ENCODE measurements around the gene MROH2A.

Gene MROH2A

DNA sequence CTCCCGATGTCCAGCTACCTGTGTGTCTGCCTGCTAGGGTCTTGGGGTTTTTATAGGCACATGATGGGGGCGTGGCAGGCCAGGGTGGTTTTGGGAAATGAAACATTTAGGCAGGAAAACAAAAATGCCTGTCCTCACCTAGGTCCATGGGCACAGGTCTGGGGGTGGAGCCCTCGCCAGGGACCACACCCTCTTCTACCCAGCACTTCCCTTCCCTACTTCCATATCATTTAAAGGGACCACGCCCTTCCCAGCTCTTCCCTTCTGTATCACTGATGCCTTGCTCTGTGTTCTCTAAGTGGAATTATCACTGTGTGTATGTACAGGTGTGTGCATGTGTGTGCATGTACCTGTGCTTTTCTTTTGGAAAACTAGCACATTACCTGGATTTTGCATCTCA, 11.7 kb upstream of the MROH2A start:
- DNase-seq: no peak

DNA sequence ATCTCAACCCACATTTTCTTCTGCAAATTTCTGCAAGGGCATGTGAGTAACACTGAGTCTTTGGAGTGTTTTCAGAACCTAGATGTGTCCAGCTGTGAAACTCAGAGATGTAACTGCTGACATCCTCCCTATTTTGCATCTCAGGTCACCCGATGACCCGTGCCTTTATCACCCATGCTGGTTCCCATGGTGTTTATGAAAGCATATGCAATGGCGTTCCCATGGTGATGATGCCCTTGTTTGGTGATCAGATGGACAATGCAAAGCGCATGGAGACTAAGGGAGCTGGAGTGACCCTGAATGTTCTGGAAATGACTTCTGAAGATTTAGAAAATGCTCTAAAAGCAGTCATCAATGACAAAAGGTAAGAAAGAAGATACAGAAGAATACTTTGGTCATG, 10.1 kb upstream of the MROH2A start:
- no peak for DNase-seq

DNA sequence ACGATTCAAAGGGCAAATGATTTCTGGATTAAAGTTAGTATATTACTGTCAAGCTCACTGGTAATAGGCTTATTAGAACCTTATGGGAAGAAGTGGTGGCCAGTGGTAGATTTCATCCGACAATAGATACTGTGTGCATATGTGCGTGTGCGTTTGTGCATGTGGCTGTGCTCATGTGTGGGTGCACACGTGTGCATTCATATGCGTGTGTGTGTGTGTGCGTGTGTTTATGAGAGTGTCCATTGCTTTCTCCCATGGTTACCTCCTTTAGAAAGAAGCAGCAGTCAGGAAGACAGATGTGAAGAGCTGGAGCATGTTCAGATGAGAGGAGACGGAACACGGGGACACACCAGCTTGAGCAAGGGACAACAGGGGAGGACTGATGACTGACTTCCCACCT, 8.9 kb upstream of the MROH2A start:
- DNase-seq: no peak

DNA sequence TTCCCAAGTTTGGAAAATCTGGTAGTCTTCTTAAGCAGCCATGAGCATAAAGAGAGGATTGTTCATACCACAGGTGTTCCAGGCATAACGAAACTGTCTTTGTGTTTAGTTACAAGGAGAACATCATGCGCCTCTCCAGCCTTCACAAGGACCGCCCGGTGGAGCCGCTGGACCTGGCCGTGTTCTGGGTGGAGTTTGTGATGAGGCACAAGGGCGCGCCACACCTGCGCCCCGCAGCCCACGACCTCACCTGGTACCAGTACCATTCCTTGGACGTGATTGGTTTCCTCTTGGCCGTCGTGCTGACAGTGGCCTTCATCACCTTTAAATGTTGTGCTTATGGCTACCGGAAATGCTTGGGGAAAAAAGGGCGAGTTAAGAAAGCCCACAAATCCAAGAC, 6.0 kb upstream of the MROH2A start:
- no peak for DNase-seq

DNA sequence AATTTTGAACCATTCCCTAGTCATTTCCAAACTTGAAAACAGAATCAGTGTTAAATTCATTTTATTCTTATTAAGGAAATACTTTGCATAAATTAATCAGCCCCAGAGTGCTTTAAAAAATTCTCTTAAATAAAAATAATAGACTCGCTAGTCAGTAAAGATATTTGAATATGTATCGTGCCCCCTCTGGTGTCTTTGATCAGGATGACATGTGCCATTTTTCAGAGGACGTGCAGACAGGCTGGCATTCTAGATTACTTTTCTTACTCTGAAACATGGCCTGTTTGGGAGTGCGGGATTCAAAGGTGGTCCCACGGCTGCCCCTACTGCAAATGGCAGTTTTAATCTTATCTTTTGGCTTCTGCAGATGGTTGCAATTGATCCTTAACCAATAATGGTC, 5.5 kb upstream of the MROH2A start:
- DNase-seq: no peak

DNA sequence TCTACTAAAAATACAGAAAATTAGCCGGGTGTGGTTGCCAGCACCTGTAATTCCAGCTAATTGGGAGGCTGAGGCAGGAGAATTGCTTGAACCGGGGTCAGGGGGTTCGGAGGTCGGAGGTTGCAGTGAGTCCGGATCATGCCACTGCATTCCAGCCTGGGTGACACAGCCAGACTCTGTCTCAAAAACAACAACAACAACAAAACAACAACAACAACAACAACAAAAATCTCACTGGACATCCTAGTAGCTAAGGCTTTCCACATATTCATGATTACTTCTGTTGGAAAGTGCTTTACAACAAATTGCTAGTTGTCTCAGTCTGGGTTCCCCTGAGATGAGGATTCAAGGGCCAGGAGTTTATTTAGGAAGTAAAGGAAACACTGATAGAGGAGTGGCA, 4.3 kb upstream of the MROH2A start:
- no peak for DNase-seq

DNA sequence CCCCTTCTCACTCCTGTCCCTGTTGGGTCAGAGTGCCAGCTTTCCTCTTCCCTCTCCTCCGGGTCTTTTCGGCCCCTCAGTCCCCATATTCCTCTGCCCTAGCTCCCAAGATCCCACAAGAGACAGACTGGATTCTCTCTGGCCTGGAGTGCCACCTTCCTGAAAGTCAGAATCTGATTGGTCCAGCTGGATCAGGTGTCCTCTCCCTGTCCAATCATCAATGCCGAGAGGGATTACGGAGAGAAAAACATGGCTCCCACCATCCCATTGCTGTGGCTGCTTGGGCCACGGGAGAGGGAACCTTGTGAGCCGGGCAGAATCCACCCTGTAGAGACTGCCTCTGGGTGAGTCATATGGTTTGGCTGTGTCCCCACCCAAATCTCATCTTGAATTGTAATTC, 2.7 kb upstream of the MROH2A start:
- DNase-seq: no peak

DNA sequence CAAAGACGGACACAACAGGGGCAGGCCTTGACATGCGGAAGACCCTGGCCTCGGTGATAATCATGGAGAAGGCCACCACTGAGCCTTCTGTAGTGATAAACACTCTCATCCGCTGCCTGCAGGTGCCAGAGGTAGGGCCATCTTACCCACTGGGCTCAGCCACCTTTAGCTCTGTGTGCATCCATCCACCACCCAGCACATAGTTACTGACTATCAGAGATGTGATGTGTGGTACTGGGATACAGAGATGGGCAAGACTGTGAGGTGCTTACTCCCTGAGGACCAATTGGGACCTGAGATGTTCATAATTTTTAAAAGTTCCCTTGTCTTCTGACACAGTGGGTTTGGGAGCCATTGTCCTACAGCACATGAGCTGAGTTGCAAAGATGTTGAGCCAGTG, 1.6 kb downstream of the MROH2A start:
- DNase-seq: no peak

DNA sequence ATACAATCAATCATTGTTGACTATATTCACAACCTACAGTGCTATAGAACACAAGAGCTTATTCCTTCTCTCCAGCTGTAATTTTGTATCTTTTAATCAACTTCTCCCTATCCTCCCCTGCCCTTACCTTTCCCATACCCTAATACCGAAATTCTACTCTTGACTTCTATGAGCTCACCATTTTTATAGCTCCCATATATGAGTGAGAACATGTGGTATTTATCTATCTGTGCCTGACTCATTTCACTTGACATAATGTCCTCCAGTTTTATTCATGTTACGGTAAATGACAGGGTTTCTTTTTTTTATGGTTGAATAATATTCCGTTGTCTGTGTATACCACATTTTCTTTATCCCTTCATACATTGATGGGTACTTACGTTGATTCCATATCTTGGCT, 2.6 kb downstream of the MROH2A start:
- no peak for DNase-seq

DNA sequence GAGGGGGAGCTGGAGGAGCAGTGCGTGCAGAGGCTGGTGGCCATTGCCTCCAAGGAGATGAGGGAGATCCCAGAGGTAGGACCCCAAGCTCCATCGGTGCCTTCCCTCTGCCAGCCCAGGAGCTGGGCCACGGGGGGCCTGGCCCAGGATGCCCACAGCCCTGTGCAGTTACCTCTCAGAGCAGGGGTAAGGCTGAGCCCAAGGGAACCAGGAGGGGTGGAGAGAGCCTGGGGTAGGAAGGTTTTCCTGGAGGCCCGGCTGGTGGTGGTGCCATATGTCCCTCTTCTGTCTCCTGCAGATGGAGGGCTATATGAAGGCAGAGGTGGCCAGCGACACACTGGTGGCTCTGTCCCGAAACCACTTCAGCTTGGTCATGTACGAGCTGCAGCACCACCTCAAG, 11.4 kb downstream of the MROH2A start:
- no peak for DNase-seq

DNA sequence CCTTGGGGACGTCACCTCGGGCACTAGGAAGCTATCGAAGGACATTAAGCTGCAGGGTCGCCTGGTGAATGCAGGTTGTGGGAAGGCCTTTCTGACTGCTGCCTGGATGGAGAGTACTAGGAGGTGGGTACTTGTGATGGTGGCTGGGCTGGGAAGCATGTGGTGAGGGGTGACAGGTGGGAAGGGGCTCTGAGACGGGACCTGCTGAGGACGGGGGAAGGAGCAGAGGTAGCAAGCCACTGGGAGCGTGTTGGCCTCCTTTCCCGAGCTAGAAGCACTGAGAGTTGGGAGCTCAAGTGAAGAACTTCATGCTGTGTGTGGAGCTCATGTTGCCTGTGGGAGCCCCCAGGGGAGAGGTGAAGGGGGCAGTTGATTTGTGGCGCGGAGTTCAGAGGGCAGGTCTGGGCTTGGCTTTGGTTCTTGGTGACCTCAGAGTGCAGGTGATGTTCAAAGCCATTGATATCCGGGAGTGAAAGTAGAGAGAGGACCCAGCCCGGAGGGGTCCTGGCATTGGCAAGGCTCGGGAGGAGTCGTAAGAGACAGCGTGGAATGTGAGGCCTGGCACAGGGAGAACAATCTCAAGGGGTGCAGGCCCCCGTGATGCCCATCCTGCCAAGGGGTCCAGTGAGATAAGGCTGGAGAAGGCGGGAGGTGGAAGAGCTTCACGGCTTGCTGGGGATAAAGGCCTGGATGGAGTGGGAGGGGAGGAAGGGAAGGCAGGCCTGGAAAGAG, 13.2 kb downstream of the MROH2A start:
- DNase-seq: no peak

DNA sequence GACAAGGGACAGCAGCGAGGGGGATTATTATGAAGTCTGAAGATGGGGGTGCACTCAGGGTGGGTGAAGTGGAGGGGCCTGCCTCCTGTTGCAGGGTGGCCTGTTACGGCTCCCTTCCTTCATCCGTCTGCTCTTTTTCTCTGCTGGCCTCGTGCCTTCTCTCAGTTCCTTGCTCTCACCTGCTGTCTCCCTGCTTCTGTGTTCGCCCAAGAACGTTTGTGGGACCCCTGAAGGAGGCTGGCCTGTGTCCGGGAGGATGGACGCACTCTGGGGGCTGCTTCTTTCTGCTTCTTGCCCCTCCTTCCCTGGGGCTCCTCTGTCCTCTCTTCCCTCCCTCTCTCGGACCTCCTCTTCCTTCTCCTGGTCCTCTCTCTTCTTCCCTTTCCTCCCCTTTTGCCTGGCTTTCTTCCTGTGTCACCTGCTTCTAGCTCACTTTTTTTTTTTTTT, 13.8 kb downstream of the MROH2A start:
- DNase-seq: no peak

DNA sequence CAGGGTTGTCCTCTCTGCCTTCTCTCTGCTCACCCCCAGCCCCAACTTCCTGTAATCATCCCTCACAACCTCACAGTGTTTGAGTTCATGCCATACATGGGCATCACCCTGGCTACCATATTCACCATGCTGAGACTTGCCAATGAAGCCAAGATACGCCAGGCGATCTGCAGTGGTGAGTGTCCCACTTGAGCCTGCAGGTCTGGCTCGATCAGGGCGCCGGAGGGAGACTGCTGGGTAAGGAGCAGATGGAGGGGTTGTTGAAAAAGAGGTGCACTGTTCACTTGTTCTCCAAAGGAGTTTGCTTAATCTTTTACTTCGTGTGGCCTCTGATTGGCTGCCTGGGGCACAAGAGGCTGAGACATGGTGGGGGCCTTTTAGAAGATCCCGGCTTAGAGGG, 14.6 kb downstream of the MROH2A start:
- DNase-seq: no peak

DNA sequence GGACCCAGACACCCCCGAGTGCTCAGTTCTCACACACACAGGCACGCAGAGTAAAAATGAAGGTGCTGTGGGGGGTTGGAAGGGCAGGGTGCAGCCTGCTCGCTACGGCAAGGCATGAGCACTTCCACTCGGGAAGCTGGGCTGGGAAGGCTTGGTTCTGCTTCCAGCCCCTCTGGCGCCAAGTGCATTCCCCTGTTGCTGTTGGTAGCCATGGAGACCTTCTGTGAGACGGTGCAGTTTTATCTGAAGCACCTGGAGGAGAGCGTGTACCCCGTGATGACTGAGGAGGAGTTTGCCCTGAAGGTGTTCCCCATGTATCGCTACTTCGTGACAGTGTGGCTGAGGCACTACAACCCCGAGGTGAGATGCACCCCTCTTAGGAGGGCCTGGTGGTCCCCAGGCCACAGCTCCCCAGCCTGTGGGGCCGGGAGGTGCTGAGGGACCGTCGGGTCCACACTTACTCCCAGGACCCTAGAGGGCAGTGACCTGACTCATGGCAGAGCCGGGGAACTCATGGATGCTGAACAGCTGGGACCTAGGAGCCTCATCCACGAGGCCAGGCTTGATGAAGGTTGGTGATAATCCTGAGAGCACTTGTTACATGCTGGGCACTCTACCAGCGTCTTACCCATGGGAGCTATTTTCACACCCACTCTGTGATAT, 15.5 kb downstream of the MROH2A start:
- no peak for DNase-seq

DNA sequence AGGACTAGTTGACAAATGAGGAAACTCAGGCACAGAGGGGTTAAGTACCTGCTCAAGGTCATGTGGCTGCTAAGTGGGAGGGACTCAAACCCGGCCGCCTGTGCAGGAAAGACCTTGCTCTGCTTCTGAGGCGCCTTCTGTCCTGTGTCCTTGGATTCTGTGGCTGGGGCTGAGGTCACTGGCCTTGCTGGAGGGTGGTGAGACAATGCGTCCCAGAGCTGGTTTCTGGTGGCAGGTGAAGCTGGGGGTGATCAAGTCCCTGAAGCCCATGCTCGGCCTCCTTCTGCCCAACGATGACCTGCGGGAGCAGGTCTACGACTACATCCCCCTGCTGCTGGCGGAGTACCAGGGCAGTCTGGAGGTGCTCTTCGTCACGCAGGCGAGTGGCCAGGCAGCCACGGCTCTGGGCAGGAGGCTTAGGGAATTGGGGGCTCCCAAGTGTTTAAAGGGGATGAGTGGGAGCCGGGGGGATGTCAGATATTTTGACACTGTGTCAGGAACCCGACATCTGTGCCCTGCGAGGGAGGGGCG, 16.1 kb downstream of the MROH2A start:
- DNase-seq: no peak

DNA sequence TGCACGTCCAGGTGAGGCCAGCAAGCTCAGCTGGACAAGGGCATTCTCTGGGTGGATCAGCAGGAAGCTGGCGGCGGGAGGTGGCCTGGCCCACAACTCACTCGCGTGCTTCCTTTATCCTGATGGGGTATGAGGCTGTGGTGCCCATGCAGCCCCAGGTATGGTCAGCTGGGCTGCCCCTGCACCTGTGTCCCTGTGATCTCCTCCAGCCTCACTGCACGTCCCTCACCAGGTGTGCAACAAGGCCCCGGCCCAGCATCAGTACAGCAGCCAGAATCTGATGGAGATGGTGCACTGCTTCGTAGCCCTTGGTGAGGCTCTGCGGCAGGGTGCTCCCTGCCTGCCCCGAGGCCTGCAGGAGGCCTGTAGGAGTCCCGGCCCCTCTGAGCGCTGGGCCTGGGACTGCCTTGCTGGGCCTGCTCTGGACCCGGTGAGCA, 17.6 kb downstream of the MROH2A start:
- DNase-seq: no peak

DNA sequence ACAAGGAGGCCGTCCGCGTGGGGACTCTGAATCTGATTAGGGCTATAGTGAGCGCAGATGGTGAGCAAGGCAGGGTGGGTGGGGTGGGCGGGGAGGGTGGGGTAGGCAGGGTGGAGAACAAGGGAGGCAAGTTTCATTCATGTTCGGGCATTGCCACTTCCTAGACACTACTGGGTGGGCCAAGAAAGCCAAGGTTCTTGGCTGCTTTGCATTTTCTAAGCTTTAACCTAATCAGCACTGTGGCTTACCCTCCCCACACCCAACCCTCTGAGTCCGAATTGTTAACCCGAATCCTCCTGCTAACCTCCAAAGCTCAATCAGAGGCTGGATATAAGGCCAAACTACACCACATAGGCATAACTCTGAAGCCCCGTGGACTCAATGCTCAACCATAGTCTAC, 18.1 kb downstream of the MROH2A start:
- no peak for DNase-seq

DNA sequence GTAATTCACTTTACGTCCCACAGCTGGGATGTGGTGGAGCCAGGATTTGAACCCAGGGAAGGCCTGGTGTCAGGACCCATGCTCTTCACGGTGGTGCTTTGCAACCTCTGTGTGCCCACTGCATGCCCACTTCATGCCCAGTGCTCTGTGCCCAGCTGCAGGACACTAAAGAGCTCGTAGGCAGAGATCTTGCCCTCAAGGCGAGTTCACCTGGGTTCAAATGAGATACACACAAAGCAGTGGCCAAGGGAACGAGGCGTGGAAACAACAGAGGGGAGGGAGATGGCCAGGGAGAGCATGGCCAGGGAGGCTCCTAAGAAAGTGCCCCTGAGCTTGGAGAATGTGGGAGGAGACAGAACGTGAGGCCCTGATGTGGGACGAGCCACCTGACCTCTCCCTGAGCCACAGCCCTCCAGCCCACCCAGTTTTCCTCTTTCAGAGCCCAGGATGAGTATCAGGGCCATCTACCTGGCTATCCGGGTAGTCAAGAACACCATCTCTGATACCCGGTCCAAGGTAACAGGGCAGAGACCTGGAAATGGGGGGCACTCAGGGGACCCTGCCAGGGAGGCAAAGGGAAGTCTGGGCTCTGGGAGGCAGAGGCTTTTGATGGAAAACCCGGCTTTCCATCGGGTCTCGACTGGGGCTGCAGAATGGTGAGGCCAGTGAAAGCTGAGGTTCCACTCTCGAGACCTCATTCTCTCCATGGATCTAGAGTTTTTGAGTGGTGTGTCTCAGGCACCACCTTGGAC, 20.4 kb downstream of the MROH2A start:
- no peak for DNase-seq

DNA sequence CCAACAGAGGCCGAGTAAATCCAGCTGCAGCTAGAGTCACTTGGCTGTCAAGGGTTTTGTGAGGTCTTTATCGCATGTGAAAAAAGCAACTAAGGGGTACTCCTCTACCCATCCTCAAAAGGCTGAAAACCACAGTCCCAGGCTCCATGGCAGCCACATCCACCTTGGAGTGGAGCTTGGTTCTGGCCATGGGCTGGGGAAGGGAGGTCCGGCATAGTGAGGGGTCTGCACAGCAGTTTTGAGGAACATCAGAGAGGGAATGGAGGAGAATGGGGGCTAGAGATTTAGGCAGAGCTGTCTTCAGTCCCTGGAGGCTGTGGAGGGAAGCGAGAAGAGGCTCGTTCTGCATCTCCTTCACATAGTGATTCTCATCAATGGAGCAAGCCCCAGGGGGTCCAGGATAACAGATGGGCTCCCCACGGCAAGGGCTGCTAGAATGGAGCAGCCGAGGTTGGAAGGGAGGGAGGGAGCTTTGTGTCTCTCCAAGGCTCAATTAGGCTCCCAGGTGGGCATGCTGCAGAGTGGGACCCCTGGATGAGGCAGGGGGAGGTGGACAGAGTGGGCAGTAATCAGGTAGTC, 21.0 kb downstream of the MROH2A start:
- no peak for DNase-seq

DNA sequence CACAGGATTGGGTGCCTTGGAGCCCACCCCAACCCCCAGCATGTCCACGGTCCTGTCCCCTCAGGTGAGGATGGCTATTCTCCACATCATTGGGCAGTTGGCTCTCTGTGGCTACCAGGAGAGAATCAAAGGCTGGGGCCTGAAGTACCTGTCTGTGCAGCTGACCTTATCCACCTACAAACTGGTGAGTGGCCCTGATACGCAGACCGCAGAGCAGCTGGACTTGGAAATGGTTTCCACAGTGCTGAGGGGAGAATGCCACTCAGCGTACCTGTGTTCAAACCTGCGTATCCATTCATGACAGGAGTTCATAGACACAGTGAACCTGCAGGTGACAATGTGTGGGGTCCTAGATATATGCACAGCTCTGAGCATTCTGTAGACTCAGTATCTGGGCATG, 21.6 kb downstream of the MROH2A start:
- no peak for DNase-seq

DNA sequence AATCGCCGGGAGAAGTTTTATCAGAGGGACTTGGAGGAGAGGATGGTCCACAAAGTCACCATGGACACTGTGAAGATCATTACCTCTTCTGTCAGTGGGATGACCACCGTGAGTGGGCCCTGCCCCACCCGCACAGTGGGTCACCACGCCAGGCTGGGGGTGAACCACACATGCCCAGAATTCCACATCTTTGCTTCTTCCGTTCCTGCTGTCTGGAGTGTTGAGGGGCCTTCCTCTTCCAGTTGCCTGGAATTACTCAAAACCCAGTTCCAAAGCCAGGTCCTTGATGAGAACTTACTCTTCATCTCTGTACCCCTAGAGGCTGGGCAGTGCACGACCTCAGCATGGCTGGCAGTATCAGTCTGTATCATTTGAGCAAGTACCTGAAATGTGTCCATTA, 22.1 kb downstream of the MROH2A start:
- DNase-seq: no peak

DNA sequence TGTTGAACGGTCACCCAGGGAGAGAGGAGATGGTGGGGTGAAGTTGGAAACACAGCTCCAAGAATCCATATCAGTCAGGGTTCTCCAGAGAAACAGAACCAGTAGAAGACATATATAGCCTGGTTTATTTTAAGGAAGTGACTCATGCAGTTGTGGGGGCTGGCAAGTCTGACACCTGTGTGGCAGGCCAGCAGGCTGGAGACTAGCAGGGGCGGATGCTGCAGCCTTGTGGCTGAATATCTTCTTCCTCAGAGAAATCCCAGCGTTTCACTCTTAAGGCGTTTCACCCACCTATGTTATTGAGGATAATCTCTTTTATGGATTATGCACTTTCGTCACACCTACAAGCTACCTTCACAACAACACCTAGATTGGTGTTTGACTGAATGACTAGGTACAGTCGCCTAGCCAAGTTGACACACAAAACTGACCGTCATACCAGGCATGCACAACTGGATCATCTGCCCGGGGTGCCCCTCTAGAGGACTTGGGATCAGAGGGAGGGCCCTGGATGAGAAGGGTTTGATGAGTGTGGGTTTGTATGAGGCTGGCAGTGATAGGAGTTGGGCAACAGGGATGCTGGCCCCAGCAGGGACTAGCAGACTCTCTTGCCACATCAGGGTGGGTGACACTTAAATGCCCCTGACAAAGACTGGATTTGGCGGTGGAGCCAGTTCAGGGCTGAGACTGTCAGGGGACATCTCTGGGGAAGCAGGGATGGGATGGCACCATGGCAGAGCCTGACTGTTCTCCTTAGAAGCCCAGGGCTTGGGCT, 23.4 kb downstream of the MROH2A start:
- DNase-seq: no peak

Data from cerebellar nuclear complex (tissue), 1 donor.